Panc1 (cell line): ENCODE measurements around the gene PLXNA2. TPM values are rescaled to one million over a fixed set of nuclear protein-coding genes. Genes with fewer than 3 reads are reported as not detected.

Experiments used
- ATAC-seq: fragments of 200-7000 bp; cut with Tn5 transposase; 2 replicates; pipeline ENCODE4 v1.9.1; 2020; ENCODE audit warnings: mild to moderate bottlenecking, moderate library complexity
- BruUV-seq: library from RNA; stranded (reverse); fragments of 400-500 nt; replicated peaks from 2 replicates; lab custom pipeline; 2021; lab: Mats Ljungman, UMichigan
- CTCF ChIA-PET: fragments of 300-600 bp; sonication (Branson Sonifier 250); formaldehyde crosslinking; loops from one replicate; lab custom pipeline; 2022; ENCODE audit warnings: antibody characterized with exemption; lab: Charles Lee
- POLR2A ChIA-PET: fragments of 300-600 bp; sonication (Branson Sonifier 250); formaldehyde crosslinking; loops from one replicate; lab custom pipeline; 2022; ENCODE audit warnings: antibody characterized with exemption; lab: Charles Lee
- DNase-seq: peaks from one replicate; pipeline ENCODE4 v3.0.0-alpha.2; 2010; ENCODE audit warnings: low read depth, low spot score
- H3K27ac ChIP-seq: 2 replicates; pipeline ENCODE4 v1.5.1; 2011; ENCODE audit warnings: mild to moderate bottlenecking, low read length, inconsistent platforms
- H3K27me3 ChIP-seq: fragments of 200-500 bp; sonication (Bioruptor generic); 2 replicates; pipeline ENCODE4 v1.6.0; 2014; ENCODE audit warnings: low read length, inconsistent platforms; ENCODE audit not compliant: control insufficient read depth, insufficient read depth
- H3K36me3 ChIP-seq: fragments of 200-500 bp; sonication (Bioruptor generic); 2 replicates; pipeline ENCODE4 v1.5.1; 2014; ENCODE audit warnings: inconsistent platforms, mild to moderate bottlenecking, low read length, moderate library complexity; ENCODE audit not compliant: control insufficient read depth, insufficient read depth
- H3K4me1 ChIP-seq: 2 replicates; pipeline ENCODE4 v1.5.1; 2011; ENCODE audit warnings: inconsistent platforms, mild to moderate bottlenecking, low read length, moderate library complexity; ENCODE audit not compliant: control insufficient read depth, insufficient read depth
- H3K4me3 ChIP-seq, 2 experiments: 2 replicates each; pipeline ENCODE4 v1.5.1; 2011 to 2012; ENCODE audit warnings: low read depth in 2 of 2, low read length in 2 of 2, mild to moderate bottlenecking in 2 of 2, inconsistent platforms in 1 of 2, moderate library complexity in 1 of 2
- H3K9me3 ChIP-seq: fragments of 200-500 bp; sonication (Bioruptor generic); 2 replicates; pipeline ENCODE4 v1.5.1; 2014; ENCODE audit warnings: low read depth, mild to moderate bottlenecking, inconsistent platforms, low read length, moderate library complexity; ENCODE audit not compliant: control insufficient read depth, insufficient read depth
- CTCF ChIP-seq: fragments of 450-650 bp; IDR thresholded peaks from 2 replicates; pipeline ENCODE4 v1.5.1; 2017; ENCODE audit warnings: mild to moderate bottlenecking
- POLR2AphosphoS5 ChIP-seq: IDR thresholded peaks from 2 replicates; pipeline ENCODE4 v1.6.1; 2012; ENCODE audit warnings: mild to moderate bottlenecking, low read depth, low read length, moderate library complexity
- REST ChIP-seq, 2 experiments: IDR thresholded peaks; 2 replicates each; pipeline ENCODE4 v1.6.1; 2011 to 2012; ENCODE audit warnings: low read depth in 2 of 2, control low read depth in 1 of 2, low read length in 1 of 2, mild to moderate bottlenecking in 1 of 2, moderate library complexity in 1 of 2; ENCODE audit not compliant: insufficient read depth in 1 of 2
- SIN3A ChIP-seq: IDR thresholded peaks from 2 replicates; pipeline ENCODE4 v1.6.1; 2012; ENCODE audit warnings: low read depth, mild to moderate bottlenecking, low read length, moderate library complexity, borderline replicate concordance; ENCODE audit not compliant: insufficient read depth
- TCF7L2 ChIP-seq: IDR thresholded peaks from 2 replicates; pipeline ENCODE4 v1.6.1; 2011; ENCODE audit warnings: mild to moderate bottlenecking, low read depth, low read length, inconsistent platforms
- in situ Hi-C: cut with HindIII; loops from 2 replicates; pipeline ENCODE4 v1.10.0; 2016; ENCODE audit warnings: low sequenced_read_pairs, low pct_unique_long_range_greater_than_20kb
- intact Hi-C: fragments of 100-400 bp; cut with micrococcal nuclease; formaldehyde crosslinking; loops from one replicate; pipeline ENCODE4 v1.10.0; 2022; ENCODE audit not compliant: unreplicated experiment
- total RNA-seq: library from RNA; stranded (reverse); gene quantifications from one replicate; pipeline ENCODE4 v1.2.1, GENCODE V29; 2021; ENCODE audit not compliant: unreplicated experiment

PLXNA2 gene
- total RNA-seq, 1 experiment from 2014 or later = 0.98 TPM

DNA sequence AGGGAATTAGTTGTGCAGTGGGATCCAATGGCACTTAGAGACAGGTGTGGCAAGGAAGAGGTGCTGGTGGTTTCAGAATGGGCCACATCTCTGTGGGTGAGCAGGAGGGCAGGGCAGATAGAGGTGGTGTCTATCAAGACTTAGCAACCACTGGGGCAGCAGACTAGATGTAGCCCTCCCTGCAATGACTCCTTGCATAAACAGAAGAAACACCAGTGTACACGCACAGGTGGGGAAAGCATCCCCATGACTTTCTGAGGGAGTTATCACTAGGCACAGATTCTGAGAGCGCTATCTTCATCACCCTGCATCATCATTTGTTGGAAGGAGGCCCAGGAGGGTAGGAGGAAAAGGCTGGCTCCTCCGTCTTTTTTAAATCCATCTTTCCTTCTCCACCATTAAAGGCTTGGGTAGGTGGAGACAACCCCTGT lies 58.4 kb downstream of the PLXNA2 start:
- Histone ChIP-seq H3K9me3 (no peaks in the 10 kb centered on the region), H3K27ac (no peak overlapping the region), H3K4me1 (no peaks in the 10 kb centered on the region), H3K36me3 (no peaks in the 10 kb centered on the region), H3K27me3 (no peaks in the 10 kb centered on the region), H3K4me3 (no peak overlapping the region)
- ChIA-PET POLR2A (no interaction called here), CTCF (interaction anchor here (0.6 kb wide), 1 partner anchor 164 kb away, joined by 12 read pairs; no protein-coding TSS in a partner anchor)
- no TSS peak for BruUV-seq
- TF ChIP-seq SIN3A (no peak), CTCF (no peak), REST (IDR thresholded peaks at IDR 0.05; ENCODE audit: insufficient read depth in 1 of 2, low read depth in 2 of 2, low read length in 1 of 2) (no peak), POLR2AphosphoS5 (no peak), TCF7L2 (no peak)
- no peak for ATAC-seq
- intact Hi-C loops (no loop called here), in situ Hi-C loops (no loop called here)
- DNase-seq = no peak

DNA sequence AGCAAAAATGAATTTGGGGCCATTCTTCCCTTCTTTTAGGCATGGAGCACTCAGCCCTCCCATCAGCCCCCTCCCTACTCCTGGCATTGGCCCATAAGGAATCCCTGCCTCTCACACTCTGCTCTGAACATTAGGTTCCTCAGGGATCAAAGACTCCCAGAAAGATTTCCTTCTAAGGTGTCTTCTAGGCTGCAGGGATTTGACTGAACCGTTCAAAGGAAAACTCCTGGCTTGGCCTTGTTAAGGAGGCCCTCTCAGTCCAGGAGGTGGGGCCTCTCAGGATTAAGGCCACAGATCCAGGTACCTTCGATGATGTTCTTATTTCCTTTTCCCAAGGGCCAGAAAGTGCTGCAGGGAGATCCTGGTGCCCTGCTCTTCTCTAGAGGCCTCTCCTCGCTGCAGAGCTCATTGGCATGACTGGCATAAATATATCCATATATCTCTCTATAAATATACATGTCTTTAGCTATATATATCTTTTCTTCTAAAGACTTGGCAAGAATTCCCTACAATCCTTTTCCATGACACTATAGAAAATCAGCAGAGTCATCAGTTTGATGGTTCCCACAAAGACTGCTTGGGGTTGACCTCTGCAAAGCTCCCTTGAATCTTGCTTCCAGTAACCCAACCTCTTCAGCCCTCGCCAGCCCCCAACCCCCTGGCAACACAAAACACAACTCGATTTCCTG lies 59.1 kb downstream of the PLXNA2 start:
- POLR2A ChIA-PET = no interaction called here
- Histone ChIP-seq H3K27me3 (no peaks in the 10 kb centered on the region), H3K4me3 (no peak overlapping the region), H3K36me3 (no peaks in the 10 kb centered on the region), H3K4me1 (no peaks in the 10 kb centered on the region), H3K9me3 (no peaks in the 10 kb centered on the region), H3K27ac (no peak overlapping the region)
- no TSS peak for BruUV-seq
- intact Hi-C loops = no loop called here
- CTCF ChIA-PET = interaction anchor here (0.6 kb wide), 1 partner anchor 164 kb away, joined by 12 read pairs; no protein-coding TSS in a partner anchor
- TF ChIP-seq TCF7L2 (no peak), CTCF (no peak)
- ATAC-seq (no peak), DNase-seq (no peak)
- in situ Hi-C loops = no loop called here
